CD14-positive monocyte (primary cell): ENCODE results near the gene CPLANE2. TPM values are rescaled to one million over a fixed set of nuclear protein-coding genes. Genes with fewer than 3 reads are reported as not detected.
A peak's percentile ranks its signal among the peaks of the same experiment; 100 is the strongest.

Source experiments
- DNase-seq, 3 donors: peaks; one replicate each; pipeline ENCODE4 v3.0.0-alpha.2; 2011 to 2022
- H2AFZ ChIP-seq: 2 replicates; pipeline ENCODE4 v1.6.0; 2012; ENCODE audit warnings: mild to moderate bottlenecking, low read depth, low read length, inconsistent platforms; ENCODE audit not compliant: insufficient read depth, poor library complexity, severe bottlenecking
- H3K27ac ChIP-seq, 2 donors: 1 replicate in 1 of 2; 2 replicates in 1 of 2; pipeline ENCODE4 v1.5.1; 2012 to 2013; ENCODE audit warnings: low read length in 2 of 2, control low read depth in 1 of 2, inconsistent platforms in 1 of 2, low read depth in 1 of 2, mild to moderate bottlenecking in 1 of 2
- H3K27me3 ChIP-seq, 2 donors: one replicate each; pipeline versions ENCODE4 v1.6.0 to v1.6.1; 2011 to 2013; ENCODE audit warnings: low read length in 2 of 2; ENCODE audit not compliant: control insufficient read depth in 2 of 2, insufficient read depth in 2 of 2
- H3K36me3 ChIP-seq, 2 donors: replicated peaks in 1 of 2; 1 replicate in 1 of 2; 2 replicates in 1 of 2; pipeline versions ENCODE4 v1.5.1 to v1.6.1; 2012 to 2013; ENCODE audit warnings: low read length in 2 of 2, control low read depth in 1 of 2, inconsistent platforms in 1 of 2, mild to moderate bottlenecking in 1 of 2; ENCODE audit not compliant: insufficient read depth in 2 of 2, control insufficient read depth in 1 of 2
- H3K4me1 ChIP-seq, 2 donors: 1 replicate in 1 of 2; 2 replicates in 1 of 2; pipeline versions ENCODE4 v1.5.1 to v1.6.1; 2012 to 2013; ENCODE audit warnings: low read length in 2 of 2, control low read depth in 1 of 2, inconsistent platforms in 1 of 2, mild to moderate bottlenecking in 1 of 2, moderate library complexity in 1 of 2; ENCODE audit not compliant: insufficient read depth in 2 of 2, control insufficient read depth in 1 of 2
- H3K4me2 ChIP-seq: replicated peaks from 2 replicates; pipeline ENCODE3; 2012; ENCODE audit warnings: low read length, moderate library complexity, mild to moderate bottlenecking; ENCODE audit not compliant: poor library complexity, severe bottlenecking; ENCODE audit errors: extremely low read depth
- H3K4me3 ChIP-seq, 3 experiments: fragments of 200-600 bp in 1 of 3; sonication (generic) in 1 of 3; replicated peaks in 1 of 3; 1 replicate in 2 of 3; 2 replicates in 1 of 3; pipeline ENCODE4 v1.5.1; 2011 to 2013; ENCODE audit warnings: low read length in 3 of 3, mild to moderate bottlenecking in 3 of 3, control low read depth in 2 of 3, low read depth in 2 of 3, inconsistent platforms in 1 of 3, moderate library complexity in 1 of 3
- H3K79me2 ChIP-seq: 2 replicates; pipeline ENCODE4 v1.6.0; 2012; ENCODE audit warnings: mild to moderate bottlenecking, control low read depth, inconsistent platforms, low read length, moderate library complexity; ENCODE audit not compliant: insufficient read depth
- H3K9ac ChIP-seq: 2 replicates; pipeline ENCODE4 v1.6.0; 2017; ENCODE audit warnings: low read length, mild to moderate bottlenecking; ENCODE audit not compliant: insufficient read depth, poor library complexity, severe bottlenecking
- H3K9me3 ChIP-seq, 2 donors: replicated peaks in 1 of 2; 1 replicate in 1 of 2; 2 replicates in 1 of 2; pipeline versions ENCODE4 v1.5.1 to v1.6.1; 2012 to 2013; ENCODE audit warnings: low read length in 2 of 2, control low read depth in 1 of 2; ENCODE audit not compliant: control insufficient read depth in 1 of 2, insufficient read depth in 1 of 2
- H4K20me1 ChIP-seq: 2 replicates; pipeline ENCODE4 v1.6.0; 2012; ENCODE audit warnings: mild to moderate bottlenecking, low read length, control low read depth, moderate library complexity; ENCODE audit not compliant: insufficient read depth
- H3K27ac Mint-ChIP-seq, 7 donors: one replicate each; pipeline ENCODE4 v1.8.0; 2020; ENCODE audit warnings: mild to moderate bottlenecking in 7 of 7, mixed read lengths in 7 of 7, moderate library complexity in 6 of 7, inconsistent platforms in 2 of 7
- H3K27me3 Mint-ChIP-seq, 3 donors: one replicate each; pipeline ENCODE4 v1.8.0; 2021 to 2022; ENCODE audit warnings: low read depth in 3 of 3, mild to moderate bottlenecking in 3 of 3, mixed read lengths in 3 of 3, moderate library complexity in 3 of 3, inconsistent platforms in 1 of 3
- H3K36me3 Mint-ChIP-seq, 2 donors: one replicate each; pipeline ENCODE4 v1.8.0; 2020; ENCODE audit warnings: mixed read lengths in 2 of 2, inconsistent platforms in 1 of 2, mild to moderate bottlenecking in 1 of 2
- H3K4me1 Mint-ChIP-seq: one replicate; pipeline ENCODE4 v1.8.0; 2020; ENCODE audit warnings: mild to moderate bottlenecking, mixed read lengths
- H3K4me3 Mint-ChIP-seq, 2 donors: one replicate each; pipeline ENCODE4 v1.8.0; 2020; ENCODE audit warnings: mild to moderate bottlenecking in 2 of 2, mixed read lengths in 2 of 2, moderate library complexity in 1 of 2
- H3K9me3 Mint-ChIP-seq, 7 donors: one replicate each; pipeline ENCODE4 v1.8.0; 2020 to 2022; ENCODE audit warnings: mixed read lengths in 7 of 7, mild to moderate bottlenecking in 6 of 7, moderate library complexity in 6 of 7, inconsistent platforms in 2 of 7
- WGBS: methylation state at CpG from one replicate; pipeline ENCODE4 v1.1.5; 2013; ENCODE audit warnings: missing lambda C conversion rate; ENCODE audit not compliant: insufficient coverage; 5-methylcytosine and 5-hydroxymethylcytosine counted together
- intact Hi-C, 2 donors: fragments of 100-400 bp; cut with micrococcal nuclease; formaldehyde crosslinking; loops; one replicate each; pipeline versions ENCODE4 v1.15.0 to v1.15.1; 2023
- polyA plus RNA-seq, 3 donors: library from polyadenylated mRNA; depleted of rRNA in 1 of 3; unstranded in 2 of 3; stranded (reverse) in 1 of 3; fragments of 300-500 nt in 2 of 3; fragments of >200 nt in 1 of 3; fragmentation: Illumina TruSeq in 2 of 3; gene quantifications; 1 replicate in 2 of 3; 2 replicates in 1 of 3; pipeline ENCODE4 v1.2.3, GENCODE V29; 2012 to 2021
- TF ChIP-seq, protein P1 (sequence below): fragments of 200-600 bp; IDR thresholded peaks from one replicate; pipeline ENCODE4 v1.8.0; 2022; ENCODE audit warnings: antibody characterized with exemption, mild to moderate bottlenecking

The CPLANE2 gene
- polyA plus RNA-seq, 3 donors, result 0.54 to 1.7 (median 1.4) TPM

DNA sequence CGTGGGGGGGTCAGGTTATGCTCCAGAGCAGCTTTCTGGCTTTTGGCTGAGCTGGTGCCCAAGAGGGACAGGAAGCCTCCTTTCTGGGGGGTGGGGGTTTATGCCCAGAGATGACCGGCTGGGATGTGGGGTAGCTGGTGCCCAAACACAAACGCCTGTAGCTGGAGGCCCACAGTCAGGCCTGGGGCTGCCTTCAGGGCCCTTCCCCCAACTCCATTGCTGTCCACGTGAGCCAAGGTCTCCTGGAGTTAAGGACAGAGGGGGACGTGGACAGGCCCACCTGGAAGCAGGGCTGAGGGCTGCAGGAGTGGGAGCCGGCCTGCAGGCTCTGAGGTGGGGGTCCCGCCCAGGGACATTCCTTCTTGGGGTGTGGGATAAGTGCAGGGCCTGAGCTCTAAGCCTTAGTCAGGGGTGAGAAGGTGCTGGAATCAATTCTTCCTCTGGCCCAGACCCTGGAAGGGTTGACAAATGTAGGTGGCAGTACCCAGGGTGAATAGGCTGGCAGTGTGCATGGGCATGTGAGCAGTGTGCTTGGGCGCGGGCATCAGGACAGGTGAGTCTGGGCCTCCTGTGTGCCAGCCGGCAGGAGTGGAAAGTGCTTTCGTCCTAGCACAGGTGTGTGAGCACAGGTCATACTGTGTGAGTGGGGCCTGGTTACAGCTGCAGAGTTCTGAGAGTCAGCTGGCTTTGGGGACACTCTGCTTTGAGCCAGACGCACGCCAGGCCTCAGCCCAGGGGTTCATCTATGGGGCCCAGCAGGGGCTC, 6.8 kb downstream of the CPLANE2 start:
- intact Hi-C loops, result no loop called here
- TF ChIP-seq, protein P1, sequence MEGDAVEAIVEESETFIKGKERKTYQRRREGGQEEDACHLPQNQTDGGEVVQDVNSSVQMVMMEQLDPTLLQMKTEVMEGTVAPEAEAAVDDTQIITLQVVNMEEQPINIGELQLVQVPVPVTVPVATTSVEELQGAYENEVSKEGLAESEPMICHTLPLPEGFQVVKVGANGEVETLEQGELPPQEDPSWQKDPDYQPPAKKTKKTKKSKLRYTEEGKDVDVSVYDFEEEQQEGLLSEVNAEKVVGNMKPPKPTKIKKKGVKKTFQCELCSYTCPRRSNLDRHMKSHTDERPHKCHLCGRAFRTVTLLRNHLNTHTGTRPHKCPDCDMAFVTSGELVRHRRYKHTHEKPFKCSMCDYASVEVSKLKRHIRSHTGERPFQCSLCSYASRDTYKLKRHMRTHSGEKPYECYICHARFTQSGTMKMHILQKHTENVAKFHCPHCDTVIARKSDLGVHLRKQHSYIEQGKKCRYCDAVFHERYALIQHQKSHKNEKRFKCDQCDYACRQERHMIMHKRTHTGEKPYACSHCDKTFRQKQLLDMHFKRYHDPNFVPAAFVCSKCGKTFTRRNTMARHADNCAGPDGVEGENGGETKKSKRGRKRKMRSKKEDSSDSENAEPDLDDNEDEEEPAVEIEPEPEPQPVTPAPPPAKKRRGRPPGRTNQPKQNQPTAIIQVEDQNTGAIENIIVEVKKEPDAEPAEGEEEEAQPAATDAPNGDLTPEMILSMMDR, result no peak
- H4K20me1 ChIP-seq, result no peaks in the 10 kb centered on the region
- no peaks in the 10 kb centered on the region for H3K79me2 ChIP-seq
- peaks cover 22% of the 10 kb centered on the region for H3K4me1 Mint-ChIP-seq
- H3K9me3 Mint-ChIP-seq, result peaks cover 6 to 26% (median 18%) of the 10 kb centered on the region in 7 donors
- H3K4me1 ChIP-seq, result peaks cover 15 to 18% of the 10 kb centered on the region in 2 donors
- H3K4me3 Mint-ChIP-seq, result no peak overlapping the region
- no peak for DNase-seq
- no peak overlapping the region for H3K27ac ChIP-seq
- WGBS, result 98% methylated on average over 9 of the region's 13 CpGs
- H3K4me2 ChIP-seq, result no peak overlapping the region
- H3K27me3 Mint-ChIP-seq, result peaks cover 38 to 46% (median 38%) of the 10 kb centered on the region in 3 donors
- H2AFZ ChIP-seq, result no peak overlapping the region
- peaks cover 7 to 10% of the 10 kb centered on the region in 2 donors for H3K36me3 Mint-ChIP-seq
- H3K36me3 ChIP-seq, result no peaks in the 10 kb centered on the region
- H3K9ac ChIP-seq, result no peak overlapping the region
- H3K27me3 ChIP-seq, result peaks cover 18 to 46% of the 10 kb centered on the region in 2 donors
- H3K9me3 ChIP-seq, result peaks cover 19 to 22% of the 10 kb centered on the region in 2 donors
- H3K27ac Mint-ChIP-seq, result no peak overlapping the region
- no peak overlapping the region for H3K4me3 ChIP-seq

DNA sequence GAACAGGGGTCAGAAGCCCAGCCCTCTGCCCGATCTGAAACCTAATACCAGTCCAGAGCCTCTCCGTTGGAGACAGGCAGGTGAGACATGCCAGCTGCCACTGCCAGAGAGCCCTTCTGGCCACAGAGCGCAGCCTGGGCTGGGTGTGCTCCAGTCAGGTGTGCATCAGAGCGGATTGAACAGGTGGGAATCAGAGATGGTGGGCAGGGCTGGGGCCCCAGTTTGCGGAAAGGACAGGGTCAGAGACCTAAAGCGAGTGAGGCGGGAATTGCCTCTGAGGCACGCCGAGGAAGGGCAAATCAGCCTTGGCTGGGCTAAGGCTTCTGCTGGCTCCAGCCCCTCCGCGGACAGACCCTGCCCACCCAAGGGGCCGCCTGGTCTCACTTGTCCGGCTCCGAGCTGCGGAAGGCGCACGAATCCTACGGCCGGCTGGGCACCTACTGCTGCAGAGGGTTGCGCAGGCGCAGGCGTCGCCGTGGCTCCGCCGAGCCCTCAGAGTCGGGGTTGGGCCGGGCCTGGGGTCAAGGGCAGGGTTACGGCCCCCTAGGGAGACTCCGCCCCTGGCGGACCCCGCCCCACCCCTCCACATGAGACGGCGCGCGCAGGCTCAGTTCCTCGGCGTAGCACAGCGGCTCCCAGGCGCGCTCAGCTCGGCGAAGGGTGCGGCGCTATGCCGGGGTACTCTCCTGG, 10.3 kb downstream of the CPLANE2 start:
- peaks cover 7 to 10% of the 10 kb centered on the region in 2 donors for H3K36me3 Mint-ChIP-seq
- peaks cover 19 to 22% of the 10 kb centered on the region in 2 donors for H3K9me3 ChIP-seq
- H2AFZ ChIP-seq, result no peak overlapping the region
- peak in 1 of 3 donors; percentile 21 for DNase-seq
- peak overlapping the region in 1 of 3 experiments; percentile 32 for H3K4me3 ChIP-seq
- WGBS, result 40% methylated on average over 33 of the region's 46 CpGs
- H3K27ac Mint-ChIP-seq, result no peak overlapping the region
- intact Hi-C loops, result no loop called here
- TF ChIP-seq, protein P1, result no peak
- peak overlapping the region in 1 of 2 donors; percentile 87 for H3K4me3 Mint-ChIP-seq
- no peak overlapping the region for H3K9ac ChIP-seq
- H3K27me3 Mint-ChIP-seq, result peaks cover 38 to 52% (median 43%) of the 10 kb centered on the region in 3 donors
- no peaks in the 10 kb centered on the region for H4K20me1 ChIP-seq
- H3K27ac ChIP-seq, result no peak overlapping the region
- no peaks in the 10 kb centered on the region for H3K79me2 ChIP-seq
- peak overlapping the region; percentile 39 for H3K4me2 ChIP-seq
- H3K27me3 ChIP-seq, result peaks cover 18 to 48% of the 10 kb centered on the region in 2 donors
- H3K36me3 ChIP-seq, result no peaks in the 10 kb centered on the region
- H3K4me1 Mint-ChIP-seq, result peaks cover 26% of the 10 kb centered on the region
- peaks cover 15 to 18% of the 10 kb centered on the region in 2 donors for H3K4me1 ChIP-seq
- peaks cover 6 to 23% (median 18%) of the 10 kb centered on the region in 7 donors for H3K9me3 Mint-ChIP-seq
